HEK293 (cell line): ENCODE data around the gene CPNE4.

ENCODE experiments used
- GLI4 ChIP-seq: fragments of 450-650 bp; formaldehyde crosslinking; IDR thresholded peaks from 2 replicates; pipeline ENCODE4 v1.5.1; 2016; ENCODE audit warnings: missing biosample characterization, missing genetic modification characterization
- PRDM4 ChIP-seq: fragments of 450-650 bp; formaldehyde crosslinking; IDR thresholded peaks from 2 replicates; pipeline ENCODE4 v1.5.1; 2017; ENCODE audit warnings: missing biosample characterization, missing genetic modification characterization
- WT1 ChIP-seq: fragments of 450-650 bp; formaldehyde crosslinking; IDR thresholded peaks from 2 replicates; pipeline ENCODE4 v1.5.1; 2016; ENCODE audit warnings: missing biosample characterization, missing genetic modification characterization
- ZBTB20 ChIP-seq: fragments of 450-650 bp; formaldehyde crosslinking; IDR thresholded peaks from 2 replicates; pipeline ENCODE4 v1.5.1; 2016; ENCODE audit warnings: missing biosample characterization, missing genetic modification characterization
- ZBTB21 ChIP-seq: fragments of 450-650 bp; formaldehyde crosslinking; IDR thresholded peaks from 2 replicates; pipeline ENCODE4 v1.5.1; 2017; ENCODE audit warnings: missing biosample characterization, missing genetic modification characterization
- ZBTB8A ChIP-seq: fragments of 450-650 bp; formaldehyde crosslinking; IDR thresholded peaks from 2 replicates; pipeline ENCODE4 v1.5.1; 2016; ENCODE audit warnings: missing biosample characterization, missing genetic modification characterization
- ZNF132 ChIP-seq: fragments of 450-650 bp; formaldehyde crosslinking; IDR thresholded peaks from 2 replicates; pipeline ENCODE4 v1.5.1; 2017; ENCODE audit warnings: missing biosample characterization, missing genetic modification characterization, borderline replicate concordance
- ZNF311 ChIP-seq: fragments of 450-650 bp; formaldehyde crosslinking; IDR thresholded peaks from 2 replicates; pipeline ENCODE4 v1.5.1; 2017; ENCODE audit warnings: missing biosample characterization, missing genetic modification characterization, borderline replicate concordance
- ZNF423 ChIP-seq: fragments of 450-650 bp; formaldehyde crosslinking; IDR thresholded peaks from 2 replicates; pipeline ENCODE4 v1.5.1; 2016; ENCODE audit warnings: missing biosample characterization, missing genetic modification characterization
- ZNF544 ChIP-seq: fragments of 450-650 bp; formaldehyde crosslinking; IDR thresholded peaks from 2 replicates; pipeline ENCODE4 v1.5.0; 2017; ENCODE audit warnings: missing biosample characterization, missing genetic modification characterization
- ZNF561 ChIP-seq: fragments of 450-650 bp; IDR thresholded peaks from 2 replicates; pipeline ENCODE4 v1.5.1; 2018; ENCODE audit warnings: missing biosample characterization, missing genetic modification characterization, borderline replicate concordance
- ZNF707 ChIP-seq: fragments of 450-650 bp; formaldehyde crosslinking; IDR thresholded peaks from 2 replicates; pipeline ENCODE4 v1.5.1; 2016; ENCODE audit warnings: missing biosample characterization, missing genetic modification characterization
- ZNF776 ChIP-seq: fragments of 450-650 bp; formaldehyde crosslinking; IDR thresholded peaks from 2 replicates; pipeline ENCODE4 v1.5.0; 2017; ENCODE audit warnings: missing biosample characterization, missing genetic modification characterization, borderline replicate concordance
- TF ChIP-seq, protein P1 (sequence below): fragments of 450-650 bp; formaldehyde crosslinking; IDR thresholded peaks from 2 replicates; pipeline ENCODE4 v1.5.1; 2016; ENCODE audit warnings: missing biosample characterization, missing genetic modification characterization

DNA sequence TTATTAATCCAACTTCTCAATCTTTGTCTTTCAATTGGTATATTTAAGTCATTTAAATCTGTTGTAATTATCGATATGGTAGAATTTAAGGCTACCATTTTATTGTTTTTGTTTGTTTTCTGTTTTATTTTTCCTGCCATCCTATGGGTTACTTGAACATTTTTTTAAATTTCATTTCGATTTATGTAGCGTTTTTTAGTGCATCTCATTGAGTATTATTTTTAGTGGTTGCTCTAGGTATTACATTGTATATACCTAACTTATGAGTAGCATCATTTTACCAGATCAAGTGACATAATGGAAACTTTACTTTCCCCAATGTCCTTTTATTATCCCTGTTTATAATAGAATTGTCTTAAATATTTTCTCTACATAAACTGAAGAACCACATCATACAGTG lies 284.6 kb downstream of the CPNE4 start:
- TF ChIP-seq, protein P1, sequence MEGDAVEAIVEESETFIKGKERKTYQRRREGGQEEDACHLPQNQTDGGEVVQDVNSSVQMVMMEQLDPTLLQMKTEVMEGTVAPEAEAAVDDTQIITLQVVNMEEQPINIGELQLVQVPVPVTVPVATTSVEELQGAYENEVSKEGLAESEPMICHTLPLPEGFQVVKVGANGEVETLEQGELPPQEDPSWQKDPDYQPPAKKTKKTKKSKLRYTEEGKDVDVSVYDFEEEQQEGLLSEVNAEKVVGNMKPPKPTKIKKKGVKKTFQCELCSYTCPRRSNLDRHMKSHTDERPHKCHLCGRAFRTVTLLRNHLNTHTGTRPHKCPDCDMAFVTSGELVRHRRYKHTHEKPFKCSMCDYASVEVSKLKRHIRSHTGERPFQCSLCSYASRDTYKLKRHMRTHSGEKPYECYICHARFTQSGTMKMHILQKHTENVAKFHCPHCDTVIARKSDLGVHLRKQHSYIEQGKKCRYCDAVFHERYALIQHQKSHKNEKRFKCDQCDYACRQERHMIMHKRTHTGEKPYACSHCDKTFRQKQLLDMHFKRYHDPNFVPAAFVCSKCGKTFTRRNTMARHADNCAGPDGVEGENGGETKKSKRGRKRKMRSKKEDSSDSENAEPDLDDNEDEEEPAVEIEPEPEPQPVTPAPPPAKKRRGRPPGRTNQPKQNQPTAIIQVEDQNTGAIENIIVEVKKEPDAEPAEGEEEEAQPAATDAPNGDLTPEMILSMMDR: no peak
- TF ChIP-seq GLI4 (tag by site-specific recombination) (no peak), ZNF561 (no peak), ZNF423 (tag by site-specific recombination) (no peak), ZNF544 (tag by site-specific recombination) (no peak), ZBTB21 (tag by site-specific recombination) (no peak), ZBTB8A (tag by site-specific recombination) (no peak), WT1 (no peak), ZBTB20 (no peak), ZNF132 (tag by site-specific recombination) (no peak), ZNF776 (tag by site-specific recombination) (no peak), ZNF707 (no peak), PRDM4 (no peak), ZNF311 (no peak)
